ENCODE data around the gene SPOCK1. TPM values are rescaled to one million over a fixed set of nuclear protein-coding genes. Genes with fewer than 3 reads are reported as not detected.

SPOCK1 gene
- total and polyA plus RNA-seq, 2 experiments from 2014 or later = 8.2 to 10.5 TPM

GRCh38 chr5:137394380-137394779 lies 104.7 kb downstream of the SPOCK1 start:
- no peaks in the 10 kb centered on the region for H3K27me3 ChIP-seq (ENCODE audit: insufficient read depth)
- H3K27me3 Mint-ChIP-seq (ENCODE audit: insufficient read depth, low read depth, poor library complexity) = peaks cover 4% of the 10 kb centered on the region
- ATAC-seq = no peak
- no peaks in the 10 kb centered on the region for H3K36me3 ChIP-seq (ENCODE audit: insufficient read depth)
- H3K79me2 ChIP-seq (replicated peaks; ENCODE audit: insufficient read depth) = no peaks in the 10 kb centered on the region
- no peak overlapping the region for H3K4me3 Mint-ChIP-seq
- TF ChIP-seq CTCF (conservative IDR thresholded peaks at IDR 0.05; ENCODE audit: low read depth in 2 of 2) = no peak
- no peak for TF ChIP-seq CREB1 (CRISPR knock-in tag; IDR thresholded peaks at IDR 0.05; ENCODE audit: low read depth)
- no peak for TF ChIP-seq REST (IDR thresholded peaks at IDR 0.05; ENCODE audit: unreplicated experiment)
- TF ChIP-seq EZH2phosphoT487 (IDR thresholded peaks at IDR 0.05; ENCODE audit: unreplicated experiment) = no peak
- TF ChIP-seq JUNB (IDR thresholded peaks at IDR 0.05; ENCODE audit: unreplicated experiment) = no peak
- no peak for TF ChIP-seq ZNF331 (CRISPR knock-in tag; IDR thresholded peaks at IDR 0.05; ENCODE audit: low read depth)
- TF ChIP-seq ZNF462 (CRISPR knock-in tag; IDR thresholded peaks at IDR 0.05) = no peak
- no peak for TF ChIP-seq POLR2AphosphoS5 (IDR thresholded peaks at IDR 0.05; ENCODE audit: low read depth)
- no peak for TF ChIP-seq EZH2 (IDR thresholded peaks at IDR 0.05; ENCODE audit: low read depth, unreplicated experiment)
- TF ChIP-seq NANOG (IDR thresholded peaks at IDR 0.05; ENCODE audit: borderline replicate concordance) = no peak
- no peak for TF ChIP-seq STAT1 (IDR thresholded peaks at IDR 0.05; ENCODE audit: unreplicated experiment)
- TF ChIP-seq ZNF114 (CRISPR knock-in tag; IDR thresholded peaks at IDR 0.05) = no peak
- no peak for TF ChIP-seq ETS1 (IDR thresholded peaks at IDR 0.05)
- no peak overlapping the region for H3K4me3 ChIP-seq
- no peak overlapping the region for H2AFZ ChIP-seq
- no peaks in the 10 kb centered on the region for H3K4me1 ChIP-seq (ENCODE audit: insufficient read depth)
- DNase-seq (ENCODE audit: low spot score) = no peak
- H3K4me2 ChIP-seq = no peak overlapping the region
- no peak overlapping the region for H3K27ac ChIP-seq (ENCODE audit: low read depth)
- no peaks in the 10 kb centered on the region for H3F3A ChIP-seq (replicated peaks; ENCODE audit: low read depth)
- H3K9me2 ChIP-seq (ENCODE audit: insufficient read depth) = no peaks in the 10 kb centered on the region
- no peak overlapping the region for H3K27ac Mint-ChIP-seq
- no peaks in the 10 kb centered on the region; the same call in 2 of the 3 replicates for H3K36me3 Mint-ChIP-seq (ENCODE audit: low read depth)
- no peaks in the 10 kb centered on the region for H3K4me1 Mint-ChIP-seq
- H3K9me3 Mint-ChIP-seq = no peaks in the 10 kb centered on the region; the same call in 2 of the 3 replicates
- H4K20me1 ChIP-seq (replicated peaks; ENCODE audit: insufficient read depth) = no peaks in the 10 kb centered on the region

Measured in GM23338 (cell line).